Skin epidermis (tissue), 12 donors: Measurements from ENCODE around the gene ACP1.
A peak's percentile ranks its signal among the peaks of the same experiment; 100 is the strongest.
"Not testable (repeated sequence)": the region's sequence is repeated elsewhere in the genome, so short reads cannot be mapped to it uniquely, and the experiment has no call there.

Source experiments
- H3K27ac ChIP-seq, 21 experiments: fragments of 200-600 bp; sonication (generic) in 11 of 21; one replicate each; pipeline ENCODE4 v1.5.0; 2020; ENCODE audit warnings: mild to moderate bottlenecking in 3 of 21, inconsistent platforms in 2 of 21, moderate library complexity in 2 of 21
- H3K4me3 ChIP-seq, 7 experiments: fragments of 200-600 bp; sonication (generic) in 2 of 7; one replicate each; pipeline ENCODE4 v1.5.0; 2020; ENCODE audit warnings: inconsistent platforms in 2 of 7, mild to moderate bottlenecking in 2 of 7, moderate library complexity in 1 of 7

The ACP1 gene

GRCh38 chr2:290090-290722 is 25.5 kb downstream of the ACP1 start:
- peak overlapping the region in 7 of 21 experiments; percentile 34 to 84 (median 60) for H3K27ac ChIP-seq
- H3K4me3 ChIP-seq: peak overlapping the region; percentile 16 to 51 (median 28)

- Histone ChIP-seq H3K27ac (no peak overlapping the region), H3K4me3 (no peak overlapping the region)
Observed at GRCh38 chr2:295090-295489, 30.3 kb downstream of the ACP1 start.

DNA sequence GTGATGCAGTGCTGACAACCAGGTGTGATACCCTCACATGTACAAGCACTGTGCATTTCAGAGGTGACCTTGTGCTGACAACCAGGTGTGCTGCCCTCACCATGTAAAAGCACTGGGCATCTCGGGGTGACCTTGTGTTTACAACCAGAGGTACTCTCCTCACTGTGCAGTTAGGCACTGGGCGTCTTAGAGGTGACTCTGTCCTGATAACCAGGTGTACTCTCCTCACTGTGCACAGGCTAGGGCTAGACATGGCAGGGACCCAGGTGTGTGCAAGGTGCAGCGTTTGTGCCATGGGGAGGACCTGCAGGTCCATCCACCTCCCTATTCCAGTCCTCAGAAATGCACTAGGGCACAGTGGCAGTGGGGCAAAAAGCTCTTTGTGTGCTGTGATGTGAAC is 31.6 kb downstream of the ACP1 start:
- Histone ChIP-seq H3K4me3 (no peak overlapping the region), H3K27ac (no peak overlapping the region)

DNA sequence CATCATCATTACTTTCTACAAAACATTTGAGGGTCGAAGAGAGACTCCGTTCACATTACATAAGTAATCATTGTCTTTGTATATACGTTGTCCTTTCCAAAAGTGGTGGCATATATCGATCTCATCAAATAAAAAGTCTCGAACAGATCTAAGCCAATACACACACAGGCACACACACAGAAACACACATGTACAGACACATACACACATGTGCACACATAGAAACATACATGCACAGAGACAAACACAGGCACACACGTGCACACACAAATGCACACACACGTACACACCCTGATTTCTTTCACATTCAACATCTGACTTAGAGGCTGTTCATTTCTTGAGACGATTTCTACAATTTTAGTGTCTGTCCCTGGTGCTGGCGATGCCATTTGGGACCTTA is 40.6 kb downstream of the ACP1 start:
- no peak overlapping the region for H3K4me3 ChIP-seq
- no peak overlapping the region for H3K27ac ChIP-seq

GRCh38 chr2:309148-309953 is 44.6 kb downstream of the ACP1 start:
- Histone ChIP-seq H3K27ac (no peak overlapping the region), H3K4me3 (no peak overlapping the region)

DNA sequence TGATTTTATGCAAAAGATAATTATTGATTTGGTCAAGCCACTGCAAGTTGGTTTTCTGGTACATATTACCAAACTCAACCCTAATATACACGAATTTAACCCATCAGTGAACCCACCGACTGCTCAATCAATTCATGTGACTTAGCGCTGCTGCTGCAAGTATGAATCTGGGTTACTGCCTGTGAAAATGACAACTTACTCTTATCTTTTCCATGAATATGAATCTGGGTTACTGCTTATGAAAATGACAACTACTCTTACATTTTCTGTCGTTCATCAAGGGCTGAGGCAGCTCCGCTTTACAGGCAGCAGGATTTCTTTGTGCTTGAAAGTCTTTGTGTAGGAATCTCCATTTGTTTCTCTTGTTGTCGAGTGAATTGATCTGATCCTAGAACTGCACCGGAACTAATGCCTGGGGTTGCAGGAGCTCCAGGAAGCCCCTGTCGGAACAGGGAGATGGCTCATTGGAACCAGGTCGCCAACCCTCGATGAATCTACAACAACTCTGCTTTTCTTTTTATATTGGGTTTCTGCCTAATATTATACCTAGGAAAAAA is 45.3 kb downstream of the ACP1 start:
- Histone ChIP-seq H3K27ac (no peak overlapping the region), H3K4me3 (no peak overlapping the region)

DNA sequence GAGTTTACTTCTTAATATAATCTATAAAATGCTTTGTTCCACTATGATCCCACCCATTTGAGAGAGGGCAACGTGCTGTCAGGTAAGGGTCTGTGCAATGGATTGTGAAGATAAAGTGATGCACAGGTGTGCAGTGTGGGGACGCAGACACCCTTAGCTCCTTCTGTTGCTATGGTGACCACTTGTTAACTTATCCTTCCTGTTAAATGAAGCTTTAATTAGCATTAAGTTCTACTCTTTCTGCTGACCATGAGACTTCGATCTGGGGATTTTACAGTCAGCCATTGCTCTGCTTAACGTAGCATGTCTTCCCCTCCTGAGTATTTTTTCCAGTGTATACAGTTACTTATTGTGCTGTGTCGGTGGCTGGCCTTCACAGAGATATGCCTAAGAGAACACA is 46.2 kb downstream of the ACP1 start:
- no peak overlapping the region for H3K27ac ChIP-seq
- no peak overlapping the region for H3K4me3 ChIP-seq

- no peak overlapping the region for H3K4me3 ChIP-seq
- H3K27ac ChIP-seq: no peak overlapping the region
Observed at GRCh38 chr2:313991-314390, 49.2 kb downstream of the ACP1 start.

GRCh38 chr2:314561-315336 is 50.0 kb downstream of the ACP1 start:
- H3K4me3 ChIP-seq: no peak overlapping the region
- H3K27ac ChIP-seq: no peak overlapping the region

DNA sequence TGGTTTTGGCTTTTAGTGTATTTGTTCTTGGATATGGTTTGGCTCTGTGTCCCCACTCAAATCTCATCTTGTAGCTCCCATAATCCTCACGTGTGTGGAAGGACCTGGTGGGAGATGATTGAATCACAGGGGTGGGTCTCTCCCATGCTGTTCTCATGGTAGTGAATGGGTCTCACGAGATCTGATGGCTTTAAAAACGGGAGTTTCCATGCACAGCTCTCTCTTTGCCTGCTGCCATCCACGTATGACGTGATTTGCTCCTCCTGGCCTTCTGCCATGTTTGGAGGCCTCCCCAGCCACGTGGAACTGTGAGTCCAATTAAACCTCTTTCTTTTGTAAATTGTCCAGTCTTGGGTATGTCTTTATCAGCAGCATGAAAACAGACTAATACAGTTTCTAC is 51.2 kb downstream of the ACP1 start:
- not testable (repeated sequence) for H3K4me3 ChIP-seq, H3K27ac ChIP-seq

GRCh38 chr2:316381-316780 is 51.6 kb downstream of the ACP1 start:
- H3K4me3 ChIP-seq: no peak overlapping the region

GRCh38 chr2:317501-318424 is 53.0 kb downstream of the ACP1 start:
- peak overlapping the region in 5 of 21 experiments; percentile 11 to 66 (median 46) for H3K27ac ChIP-seq
- H3K4me3 ChIP-seq: no peak overlapping the region

More at GRCh38 chr2:316381-316780, 51.6 kb downstream of the ACP1 start:
- no peak overlapping the region for H3K27ac ChIP-seq

- no peak overlapping the region for H3K4me3 ChIP-seq
- H3K27ac ChIP-seq: no peak overlapping the region
Observed at GRCh38 chr2:319059-319600, 54.4 kb downstream of the ACP1 start.

DNA sequence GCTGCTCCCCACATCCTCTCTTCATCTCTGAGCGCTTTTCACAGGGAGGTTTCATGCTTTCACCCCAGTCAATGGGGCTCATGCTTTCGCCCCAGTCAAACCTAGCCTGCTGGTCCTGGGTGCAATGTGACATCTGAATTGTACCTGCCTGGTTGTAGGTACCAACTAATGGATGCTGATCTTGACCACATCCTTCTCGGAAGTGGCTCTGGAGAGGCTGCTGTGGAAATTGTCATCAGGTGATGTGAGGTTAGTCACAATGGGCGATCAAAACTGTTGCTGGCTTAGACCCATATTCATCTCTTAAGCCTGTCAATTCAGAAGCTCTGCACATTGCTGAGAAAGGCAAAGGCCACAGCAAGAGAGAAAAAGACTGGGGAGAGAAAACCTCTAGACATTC is 55.8 kb downstream of the ACP1 start:
- Histone ChIP-seq H3K27ac (no peak overlapping the region), H3K4me3 (no peak overlapping the region)

DNA sequence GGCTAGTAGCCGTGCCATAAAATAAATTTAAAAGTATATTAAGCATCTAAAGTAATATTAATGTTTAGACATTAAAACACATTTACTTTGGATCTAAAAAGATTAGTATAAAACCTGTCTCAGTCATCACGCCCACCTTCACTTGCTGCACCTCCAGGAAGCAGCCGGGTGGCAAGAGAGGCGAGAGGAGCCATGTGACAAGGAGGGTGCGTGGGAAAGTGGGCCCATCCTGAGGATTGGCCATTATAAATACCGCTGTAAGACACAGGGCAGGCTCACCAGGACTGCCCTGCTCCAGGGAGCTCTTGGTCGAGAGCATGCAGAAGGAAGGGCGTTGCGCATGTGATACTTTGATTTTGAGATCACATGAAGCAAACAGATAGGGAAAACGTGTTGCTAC is 57.6 kb downstream of the ACP1 start:
- H3K27ac ChIP-seq: no peak overlapping the region
- H3K4me3 ChIP-seq: no peak overlapping the region

GRCh38 chr2:323035-323434 is 58.3 kb downstream of the ACP1 start:
- Histone ChIP-seq H3K4me3 (no peak overlapping the region), H3K27ac (no peak overlapping the region)
